Upper lobe of left lung (tissue), 4 donors: ENCODE measurements around the gene PDXDC1.

ENCODE experiments used
- CTCF ChIP-seq, 6 experiments: fragments of 450-650 bp in 4 of 6; fragments of 200-600 bp in 2 of 6; sonication (generic) in 2 of 6; IDR thresholded peaks; one replicate each; pipeline ENCODE4 v1.5.1; 2016 to 2019; ENCODE audit warnings: antibody characterized with exemption in 6 of 6
- POLR2AphosphoS5 ChIP-seq, 2 donors: sonication (generic); formaldehyde crosslinking; IDR thresholded peaks; one replicate each; pipeline ENCODE4 v1.5.1; 2017; ENCODE audit warnings: antibody characterized with exemption in 2 of 2

GRCh38 chr16:15051387-15051951 lies 76.6 kb downstream of the PDXDC1 start:
- no peak for TF ChIP-seq CTCF (IDR thresholded peaks at IDR 0.05)
- TF ChIP-seq POLR2AphosphoS5 (IDR thresholded peaks at IDR 0.05), result no peak
